ENCODE data around the gene MBOAT2.

Gene MBOAT2

DNA sequence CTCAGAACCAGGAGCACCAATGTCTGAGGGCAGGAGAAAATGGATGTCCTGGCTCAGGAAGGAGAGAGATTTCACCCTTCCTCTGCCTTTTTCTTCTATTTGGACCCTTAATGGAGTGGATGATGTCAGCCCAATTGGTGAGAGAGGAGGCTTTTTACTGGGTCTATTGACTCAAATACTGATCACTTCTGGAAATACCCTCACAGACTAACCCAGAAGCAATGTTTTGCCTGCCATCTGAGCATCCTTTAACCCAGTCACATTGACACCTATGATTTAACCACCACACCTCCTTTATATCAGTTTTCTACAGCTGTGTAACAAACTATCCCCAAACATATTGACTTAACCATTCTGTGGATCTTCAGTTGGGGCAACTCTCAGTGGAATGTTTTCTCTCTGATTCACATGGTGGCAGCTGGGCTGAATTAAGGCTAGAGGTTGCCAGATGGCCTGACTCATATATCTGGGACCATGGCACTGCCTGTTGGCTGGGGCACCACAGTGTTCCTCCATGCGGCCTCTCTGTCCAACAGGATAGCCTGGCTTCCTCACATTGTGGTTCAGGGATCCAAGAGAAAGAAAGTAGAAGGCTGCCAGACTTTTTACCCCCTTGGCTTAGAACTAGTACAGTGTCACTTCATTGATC lies 18.2 kb upstream of the MBOAT2 start:
- H3K4me3 ChIP-seq (replicated peaks; ENCODE audit: insufficient read depth, low read length): no peak overlapping the region
- no peak for DNase-seq (ENCODE audit: low read depth in 1 of 2, low spot score in 1 of 2)
- TF ChIP-seq, protein P1, sequence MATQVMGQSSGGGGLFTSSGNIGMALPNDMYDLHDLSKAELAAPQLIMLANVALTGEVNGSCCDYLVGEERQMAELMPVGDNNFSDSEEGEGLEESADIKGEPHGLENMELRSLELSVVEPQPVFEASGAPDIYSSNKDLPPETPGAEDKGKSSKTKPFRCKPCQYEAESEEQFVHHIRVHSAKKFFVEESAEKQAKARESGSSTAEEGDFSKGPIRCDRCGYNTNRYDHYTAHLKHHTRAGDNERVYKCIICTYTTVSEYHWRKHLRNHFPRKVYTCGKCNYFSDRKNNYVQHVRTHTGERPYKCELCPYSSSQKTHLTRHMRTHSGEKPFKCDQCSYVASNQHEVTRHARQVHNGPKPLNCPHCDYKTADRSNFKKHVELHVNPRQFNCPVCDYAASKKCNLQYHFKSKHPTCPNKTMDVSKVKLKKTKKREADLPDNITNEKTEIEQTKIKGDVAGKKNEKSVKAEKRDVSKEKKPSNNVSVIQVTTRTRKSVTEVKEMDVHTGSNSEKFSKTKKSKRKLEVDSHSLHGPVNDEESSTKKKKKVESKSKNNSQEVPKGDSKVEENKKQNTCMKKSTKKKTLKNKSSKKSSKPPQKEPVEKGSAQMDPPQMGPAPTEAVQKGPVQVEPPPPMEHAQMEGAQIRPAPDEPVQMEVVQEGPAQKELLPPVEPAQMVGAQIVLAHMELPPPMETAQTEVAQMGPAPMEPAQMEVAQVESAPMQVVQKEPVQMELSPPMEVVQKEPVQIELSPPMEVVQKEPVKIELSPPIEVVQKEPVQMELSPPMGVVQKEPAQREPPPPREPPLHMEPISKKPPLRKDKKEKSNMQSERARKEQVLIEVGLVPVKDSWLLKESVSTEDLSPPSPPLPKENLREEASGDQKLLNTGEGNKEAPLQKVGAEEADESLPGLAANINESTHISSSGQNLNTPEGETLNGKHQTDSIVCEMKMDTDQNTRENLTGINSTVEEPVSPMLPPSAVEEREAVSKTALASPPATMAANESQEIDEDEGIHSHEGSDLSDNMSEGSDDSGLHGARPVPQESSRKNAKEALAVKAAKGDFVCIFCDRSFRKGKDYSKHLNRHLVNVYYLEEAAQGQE (IDR thresholded peaks at IDR 0.05; ENCODE audit: insufficient replicate concordance, low read depth): no peak
- TF ChIP-seq, protein P2, sequence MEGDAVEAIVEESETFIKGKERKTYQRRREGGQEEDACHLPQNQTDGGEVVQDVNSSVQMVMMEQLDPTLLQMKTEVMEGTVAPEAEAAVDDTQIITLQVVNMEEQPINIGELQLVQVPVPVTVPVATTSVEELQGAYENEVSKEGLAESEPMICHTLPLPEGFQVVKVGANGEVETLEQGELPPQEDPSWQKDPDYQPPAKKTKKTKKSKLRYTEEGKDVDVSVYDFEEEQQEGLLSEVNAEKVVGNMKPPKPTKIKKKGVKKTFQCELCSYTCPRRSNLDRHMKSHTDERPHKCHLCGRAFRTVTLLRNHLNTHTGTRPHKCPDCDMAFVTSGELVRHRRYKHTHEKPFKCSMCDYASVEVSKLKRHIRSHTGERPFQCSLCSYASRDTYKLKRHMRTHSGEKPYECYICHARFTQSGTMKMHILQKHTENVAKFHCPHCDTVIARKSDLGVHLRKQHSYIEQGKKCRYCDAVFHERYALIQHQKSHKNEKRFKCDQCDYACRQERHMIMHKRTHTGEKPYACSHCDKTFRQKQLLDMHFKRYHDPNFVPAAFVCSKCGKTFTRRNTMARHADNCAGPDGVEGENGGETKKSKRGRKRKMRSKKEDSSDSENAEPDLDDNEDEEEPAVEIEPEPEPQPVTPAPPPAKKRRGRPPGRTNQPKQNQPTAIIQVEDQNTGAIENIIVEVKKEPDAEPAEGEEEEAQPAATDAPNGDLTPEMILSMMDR (IDR thresholded peaks at IDR 0.05; ENCODE audit: insufficient read depth, low read length): no peak
- TF ChIP-seq POLR2AphosphoS5 (IDR thresholded peaks at IDR 0.05; ENCODE audit: low read depth): no peak

DNA sequence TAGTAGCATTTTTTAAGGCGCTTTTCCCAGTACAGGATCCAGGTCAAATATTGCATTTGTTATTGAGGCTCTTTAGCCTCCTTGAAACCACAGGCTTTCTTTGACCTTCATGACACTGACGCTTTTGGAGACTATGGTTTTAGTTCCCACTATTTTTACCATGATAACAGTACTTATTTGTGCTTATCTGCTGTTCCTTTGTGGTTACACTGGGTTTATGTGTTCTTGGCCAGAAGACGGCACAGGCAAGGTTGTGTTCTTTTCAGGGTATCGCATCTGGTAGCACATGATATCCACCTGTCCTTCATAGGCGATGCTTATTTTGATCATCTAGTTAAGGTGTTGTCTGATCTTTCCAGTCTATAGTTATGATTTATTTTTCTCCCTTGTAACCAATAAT lies 16.8 kb upstream of the MBOAT2 start:
- DNase-seq (ENCODE audit: low read depth in 1 of 2, low spot score in 1 of 2): no peak
- TF ChIP-seq GABPA (IDR thresholded peaks at IDR 0.05; ENCODE audit: low read depth): no peak
- TF ChIP-seq, protein P2 (IDR thresholded peaks at IDR 0.05; ENCODE audit: insufficient read depth, low read length): no peak
- TF ChIP-seq SPI1 (IDR thresholded peaks at IDR 0.05; ENCODE audit: borderline replicate concordance, low read depth): no peak
- no peak for TF ChIP-seq POLR2AphosphoS5 (IDR thresholded peaks at IDR 0.05; ENCODE audit: low read depth)
- TF ChIP-seq, protein P1 (IDR thresholded peaks at IDR 0.05; ENCODE audit: insufficient replicate concordance, low read depth): no peak
- Histone ChIP-seq H3K27ac (replicated peaks) (no peak overlapping the region), H3K4me3 (replicated peaks; ENCODE audit: insufficient read depth, low read length) (no peak overlapping the region), H3K27me3 (ENCODE audit: insufficient read depth, poor library complexity, severe bottlenecking) (no peaks in the 10 kb centered on the region)

More for the DNA sequence above, 18.2 kb upstream of the MBOAT2 start:
- no peaks in the 10 kb centered on the region for H3K27me3 ChIP-seq (ENCODE audit: insufficient read depth, poor library complexity, severe bottlenecking)
- no peak overlapping the region for H3K27ac ChIP-seq (replicated peaks)

DNA sequence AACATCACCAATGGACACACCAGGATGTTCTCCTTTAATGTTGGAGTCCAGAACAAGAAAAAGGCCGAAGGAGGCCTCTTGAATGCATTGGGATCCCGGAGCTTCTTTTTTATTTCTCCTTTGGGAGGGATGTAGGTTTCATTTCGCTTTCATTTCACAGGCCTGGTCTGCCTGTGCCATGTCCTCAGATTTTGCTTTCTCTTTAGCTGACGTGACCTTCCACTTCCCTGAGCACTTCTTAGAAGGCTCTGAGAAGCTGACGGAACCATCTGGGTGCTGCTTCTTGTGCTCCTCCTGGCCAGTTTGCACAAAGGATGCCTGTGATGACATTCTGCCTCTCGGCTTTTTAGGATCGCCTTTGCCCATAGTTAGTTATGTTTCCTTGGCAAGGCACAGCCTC lies 15.1 kb upstream of the MBOAT2 start:
- TF ChIP-seq POLR2AphosphoS5 (IDR thresholded peaks at IDR 0.05; ENCODE audit: low read depth) (no peak), SPI1 (IDR thresholded peaks at IDR 0.05; ENCODE audit: borderline replicate concordance, low read depth) (no peak), GABPA (IDR thresholded peaks at IDR 0.05; ENCODE audit: low read depth) (no peak)
- TF ChIP-seq, protein P2 (IDR thresholded peaks at IDR 0.05; ENCODE audit: insufficient read depth, low read length): no peak
- TF ChIP-seq, protein P1 (IDR thresholded peaks at IDR 0.05; ENCODE audit: insufficient replicate concordance, low read depth): no peak
- no peak for DNase-seq (ENCODE audit: low read depth in 1 of 2, low spot score in 1 of 2)
- Histone ChIP-seq H3K27me3 (ENCODE audit: insufficient read depth, poor library complexity, severe bottlenecking) (peaks cover 2% of the 10 kb centered on the region), H3K4me3 (replicated peaks; ENCODE audit: insufficient read depth, low read length) (no peak overlapping the region), H3K27ac (replicated peaks) (no peak overlapping the region)

Measured in HL-60 (cell line).